Peyer's patch (tissue), 4 donors: ENCODE data around the gene LDLRAP1. TPM values are rescaled to one million over a fixed set of nuclear protein-coding genes. Genes with fewer than 3 reads are reported as not detected.
A peak's percentile ranks its signal among the peaks of the same experiment; 100 is the strongest.

Experiments
- DNase-seq, 3 donors: peaks; one replicate each; pipeline ENCODE4 v3.0.0-alpha.2; 2017 to 2019
- H3K27ac ChIP-seq, 4 donors: fragments of 200-600 bp; sonication (generic); one replicate each; pipeline ENCODE4 v1.5.1; 2016 to 2019
- H3K27me3 ChIP-seq, 2 donors: fragments of 200-600 bp; sonication (generic); one replicate each; pipeline ENCODE4 v1.5.1; 2019
- H3K36me3 ChIP-seq, 3 donors: fragments of 200-600 bp; sonication (generic); one replicate each; pipeline ENCODE4 v1.5.1; 2016 to 2019
- H3K4me1 ChIP-seq, 4 donors: fragments of 200-600 bp; sonication (generic); one replicate each; pipeline ENCODE4 v1.5.1; 2016 to 2019
- H3K4me3 ChIP-seq, 4 donors: fragments of 200-600 bp; sonication (generic); 1 replicate in 3 of 4; 2 replicates in 1 of 4; pipeline ENCODE4 v1.5.1; 2016 to 2019; ENCODE audit warnings: mild to moderate bottlenecking in 1 of 4
- H3K9me3 ChIP-seq, 4 donors: fragments of 200-600 bp; sonication (generic); one replicate each; pipeline ENCODE4 v1.5.1; 2016 to 2019; ENCODE audit warnings: mild to moderate bottlenecking in 1 of 4
- CTCF ChIP-seq, 6 experiments: fragments of 450-650 bp in 4 of 6; fragments of 200-600 bp in 2 of 6; sonication (generic) in 1 of 6; IDR thresholded peaks; one replicate each; pipeline ENCODE4 v1.5.1; 2017 to 2019; ENCODE audit warnings: antibody characterized with exemption in 6 of 6, mild to moderate bottlenecking in 3 of 6, moderate library complexity in 1 of 6
- POLR2A ChIP-seq, 2 donors: fragments of 450-650 bp; IDR thresholded peaks; one replicate each; pipeline ENCODE4 v1.5.1; 2017; ENCODE audit warnings: antibody characterized with exemption in 2 of 2, mild to moderate bottlenecking in 2 of 2, moderate library complexity in 2 of 2
- total RNA-seq, 4 donors: library from RNA; depleted of rRNA; stranded (reverse); fragments of >200 nt; gene quantifications; one replicate each; pipeline ENCODE4 v1.1.0, GENCODE V29; 2016

Gene LDLRAP1
- total RNA-seq, 4 donors from 2014 or later, result 20.1 to 24.5 (median 22.7) TPM

GRCh38 chr1:25513666-25514065 lies 29.7 kb upstream of the LDLRAP1 start:
- no peaks in the 10 kb centered on the region for H3K27me3 ChIP-seq
- no peaks in the 10 kb centered on the region for H3K9me3 ChIP-seq
- peak in 1 of 3 donors; percentile 17 for DNase-seq
- H3K4me3 ChIP-seq, result no peak overlapping the region
- no peaks in the 10 kb centered on the region for H3K4me1 ChIP-seq
- H3K27ac ChIP-seq, result no peak overlapping the region
- TF ChIP-seq POLR2A (IDR thresholded peaks at IDR 0.05), result no peak
- TF ChIP-seq CTCF (IDR thresholded peaks at IDR 0.05), result no peak
- no peaks in the 10 kb centered on the region for H3K36me3 ChIP-seq

- H3K9me3 ChIP-seq, result no peaks in the 10 kb centered on the region
- H3K36me3 ChIP-seq, result no peaks in the 10 kb centered on the region
- TF ChIP-seq POLR2A (IDR thresholded peaks at IDR 0.05), result no peak
- no peak for TF ChIP-seq CTCF (IDR thresholded peaks at IDR 0.05)
- no peak overlapping the region for H3K4me3 ChIP-seq
- no peaks in the 10 kb centered on the region for H3K27me3 ChIP-seq
- no peaks in the 10 kb centered on the region for H3K4me1 ChIP-seq
- DNase-seq, result peak in 1 of 3 donors; percentile 25
- no peak overlapping the region for H3K27ac ChIP-seq
Observed at GRCh38 chr1:25515033-25515432, 28.4 kb upstream of the LDLRAP1 start.

- H3K36me3 ChIP-seq, result no peaks in the 10 kb centered on the region
- no peak for DNase-seq
- TF ChIP-seq POLR2A (IDR thresholded peaks at IDR 0.05), result no peak
- no peak for TF ChIP-seq CTCF (IDR thresholded peaks at IDR 0.05)
- H3K27me3 ChIP-seq, result no peaks in the 10 kb centered on the region
- H3K4me1 ChIP-seq, result no peaks in the 10 kb centered on the region
- H3K4me3 ChIP-seq, result no peak overlapping the region
- H3K27ac ChIP-seq, result no peak overlapping the region
- H3K9me3 ChIP-seq, result no peaks in the 10 kb centered on the region
Observed at GRCh38 chr1:25516686-25517085, 26.7 kb upstream of the LDLRAP1 start.

GRCh38 chr1:25517476-25518394 lies 25.7 kb upstream of the LDLRAP1 start:
- Histone ChIP-seq H3K9me3 (no peaks in the 10 kb centered on the region), H3K4me1 (no peaks in the 10 kb centered on the region), H3K4me3 (no peak overlapping the region), H3K36me3 (no peaks in the 10 kb centered on the region), H3K27ac (no peak overlapping the region), H3K27me3 (no peaks in the 10 kb centered on the region)
- TF ChIP-seq CTCF (IDR thresholded peaks at IDR 0.05) (no peak), POLR2A (IDR thresholded peaks at IDR 0.05) (no peak)
- DNase-seq, result no peak

GRCh38 chr1:25519624-25520023 lies 23.8 kb upstream of the LDLRAP1 start:
- TF ChIP-seq CTCF (IDR thresholded peaks at IDR 0.05), result no peak
- TF ChIP-seq POLR2A (IDR thresholded peaks at IDR 0.05), result no peak
- Histone ChIP-seq H3K4me1 (no peaks in the 10 kb centered on the region), H3K4me3 (no peak overlapping the region), H3K27me3 (no peaks in the 10 kb centered on the region), H3K27ac (no peak overlapping the region), H3K36me3 (no peaks in the 10 kb centered on the region), H3K9me3 (no peaks in the 10 kb centered on the region)
- DNase-seq, result no peak
